GM12878 (cell line): ENCODE data around the gene DYNC2H1. TPM values are rescaled to one million over a fixed set of nuclear protein-coding genes. Genes with fewer than 3 reads are reported as not detected.

ENCODE experiments used
- ATAC-seq: fragments of 200-7000 bp; cut with Tn5 transposase; 3 replicates; pipeline ENCODE4 v1.9.1; 2020; ENCODE audit warnings: mild to moderate bottlenecking, moderate library complexity
- BruUV-seq: library from RNA; stranded (reverse); fragments of 400-500 nt; replicated peaks from 2 replicates; lab custom pipeline; 2021; lab: Mats Ljungman, UMichigan
- CTCF ChIA-PET: fragments of 300-600 bp; sonication (Branson Sonifier 250); formaldehyde crosslinking; extraction: SDS; loops from one replicate; lab custom pipeline; 2021; ENCODE audit warnings: inconsistent platforms; lab: Yijun Ruan, JAX
- POLR2A ChIA-PET: fragments of 350-600 bp; formaldehyde crosslinking; extraction: SDS; loops from one replicate; lab custom pipeline; 2021; ENCODE audit warnings: inconsistent platforms; lab: Charles Lee
- RAD21 ChIA-PET: fragments of 300-600 bp; sonication (Branson Sonifier 250); formaldehyde crosslinking; loops from one replicate; lab custom pipeline; 2023; ENCODE audit warnings: antibody characterized with exemption; ENCODE audit not compliant: unreplicated experiment; lab: Charles Lee
- SMC1A ChIA-PET: fragments of 300-600 bp; sonication (Branson Sonifier 250); formaldehyde crosslinking; loops from one replicate; lab custom pipeline; 2023; ENCODE audit not compliant: unreplicated experiment, uncharacterized antibody; lab: Charles Lee
- DNase-seq: peaks from one replicate; pipeline ENCODE4 v3.0.0-alpha.2; 2011; ENCODE audit warnings: low read depth, low spot score
- FAIRE-seq: peaks from 3 replicates; lab custom pipeline; 2011; peaks lifted over from hg19 to GRCh38; lab: Jason Lieb, UNC
- H2AFZ ChIP-seq: 2 replicates; pipeline ENCODE4 v1.6.0; 2011; ENCODE audit warnings: low read depth, low read length, control low read depth; ENCODE audit not compliant: control insufficient read depth
- H3K27ac ChIP-seq: 2 replicates; pipeline ENCODE4 v1.5.1; 2011; ENCODE audit warnings: control low read depth; ENCODE audit not compliant: control insufficient read depth, insufficient read depth
- H3K27me3 ChIP-seq, 2 experiments: replicated peaks in 1 of 2; 2 replicates each; pipeline versions ENCODE4 v1.6.0 to v1.6.1; 2011; ENCODE audit warnings: low read length in 1 of 2; ENCODE audit not compliant: control insufficient read depth in 2 of 2, insufficient read depth in 2 of 2
- H3K36me3 ChIP-seq, 2 experiments: 2 replicates each; pipeline ENCODE4 v1.5.1; 2011; ENCODE audit warnings: low read length in 1 of 2; ENCODE audit not compliant: control insufficient read depth in 2 of 2, insufficient read depth in 2 of 2
- H3K4me1 ChIP-seq: 2 replicates; pipeline ENCODE4 v1.6.1; 2011; ENCODE audit warnings: mild to moderate bottlenecking, low read length, moderate library complexity, mixed read lengths; ENCODE audit not compliant: control insufficient read depth, insufficient read depth
- H3K4me2 ChIP-seq: 2 replicates; pipeline ENCODE4 v1.6.0; 2011; ENCODE audit warnings: control low read depth; ENCODE audit not compliant: control insufficient read depth, insufficient read depth
- H3K4me3 ChIP-seq: fragments of 200-600 bp; sonication (generic); 2 replicates; pipeline ENCODE4 v1.5.1; 2016
- H3K79me2 ChIP-seq: 2 replicates; pipeline ENCODE4 v1.6.0; 2011; ENCODE audit warnings: low read length; ENCODE audit not compliant: control insufficient read depth, insufficient read depth
- H3K9ac ChIP-seq: 2 replicates; pipeline ENCODE4 v1.8.0; 2011; ENCODE audit warnings: low read length, control low read depth, mixed read lengths; ENCODE audit not compliant: control insufficient read depth, insufficient read depth
- H3K9me3 ChIP-seq: replicated peaks from 3 replicates; pipeline ENCODE4 v1.5.1; 2011; ENCODE audit warnings: mild to moderate bottlenecking, low read length; ENCODE audit not compliant: control insufficient read depth, insufficient read depth
- H4K20me1 ChIP-seq: 2 replicates; pipeline ENCODE4 v1.6.0; 2011; ENCODE audit not compliant: control insufficient read depth, insufficient read depth
- DPF2 ChIP-seq: fragments of 450-650 bp; IDR thresholded peaks from 2 replicates; pipeline ENCODE4 v1.6.1; 2017; ENCODE audit warnings: mild to moderate bottlenecking
- EGR1 ChIP-seq, 2 experiments: IDR thresholded peaks; 1 replicate in 1 of 2; 2 replicates in 1 of 2; pipeline ENCODE4 v1.6.1; 2011 to 2012; ENCODE audit warnings: low read depth in 2 of 2, low read length in 2 of 2, borderline replicate concordance in 1 of 2, mild to moderate bottlenecking in 1 of 2, moderate library complexity in 1 of 2
- ETV6 ChIP-seq, 2 experiments: fragments of 450-650 bp in 1 of 2; IDR thresholded peaks in 1 of 2; conservative IDR thresholded peaks in 1 of 2; 2 replicates each; pipeline ENCODE4 v1.6.1; 2014; ENCODE audit warnings: antibody characterized with exemption in 1 of 2, borderline replicate concordance in 1 of 2, low read depth in 1 of 2, mild to moderate bottlenecking in 1 of 2, moderate library complexity in 1 of 2
- EZH2 ChIP-seq: IDR thresholded peaks from 2 replicates; pipeline ENCODE4 v1.6.1; 2012; ENCODE audit warnings: low read depth, mild to moderate bottlenecking, control low read depth, inconsistent platforms, low read length, borderline replicate concordance; ENCODE audit not compliant: control insufficient read depth
- GATAD2B ChIP-seq: fragments of 450-650 bp; conservative IDR thresholded peaks from 2 replicates; pipeline ENCODE4 v1.6.1; 2017; ENCODE audit warnings: low read depth, mild to moderate bottlenecking, moderate library complexity
- HCFC1 ChIP-seq: fragments of 150-350 bp; IDR thresholded peaks from 2 replicates; pipeline ENCODE4 v1.6.1; 2014; ENCODE audit warnings: low read length
- KAT2A ChIP-seq: conservative IDR thresholded peaks from 2 replicates; pipeline ENCODE4 v1.6.1; 2011; ENCODE audit warnings: low read depth, low read length; ENCODE audit not compliant: control insufficient read depth
- MXI1 ChIP-seq: fragments of 150-350 bp; IDR thresholded peaks from 2 replicates; pipeline ENCODE4 v1.6.1; 2011; ENCODE audit warnings: low read depth, mild to moderate bottlenecking, inconsistent platforms, low read length, improper control_type of control experiment
- PML ChIP-seq: IDR thresholded peaks from 2 replicates; pipeline ENCODE4 v1.6.1; 2012; ENCODE audit warnings: low read length, inconsistent platforms
- RB1 ChIP-seq: fragments of 450-650 bp; formaldehyde crosslinking; IDR thresholded peaks from 2 replicates; pipeline ENCODE4 v1.6.1; 2017; ENCODE audit warnings: mild to moderate bottlenecking, borderline replicate concordance
- RELA ChIP-seq: fragments of 450-650 bp; IDR thresholded peaks from 2 replicates; pipeline ENCODE4 v1.8.0; 2014; ENCODE audit warnings: borderline replicate concordance; ENCODE audit not compliant: partially characterized antibody
- WGBS: methylation state at CpG from one replicate; pipeline ENCODE4 v1.1.6; 2016; ENCODE audit warnings: low lambda C conversion rate; ENCODE audit not compliant: insufficient replicate concordance, insufficient coverage; ENCODE audit errors: missing lambda C conversion rate; 5-methylcytosine and 5-hydroxymethylcytosine counted together
- in situ Hi-C: fragments of 300-500 bp; cut with MboI; formaldehyde crosslinking; loops from 9 replicates; pipeline ENCODE4 v1.14.3; 2018; ENCODE audit warnings: mixed read lengths
- intact Hi-C: fragments of 100-400 bp; cut with micrococcal nuclease; formaldehyde crosslinking; loops from one replicate; pipeline ENCODE4 v1.14.2; 2022; ENCODE audit not compliant: unreplicated experiment
- polyA plus RNA-seq, 11 experiments: library from polyadenylated mRNA; depleted of rRNA in 4 of 11; unstranded in 6 of 11; stranded (reverse) in 5 of 11; fragments of >200 nt; fragmentation: Nextera tagmentation in 4 of 11; fragmentation: Illumina TruSeq in 1 of 11; extraction: Ambion mirVana in 4 of 11; extraction: Trizol in 1 of 11; gene quantifications; 1 replicate in 1 of 11; 2 replicates in 10 of 11; pipeline versions ENCODE4 v1.2.1 to v1.2.3, GENCODE V29; 2011 to 2016; ENCODE audit warnings: inconsistent platforms in 2 of 11, missing spikeins in 2 of 11, low read depth in 1 of 11
- total RNA-seq, 4 experiments: library from RNA; depleted of rRNA in 3 of 4; stranded (reverse); fragments of >200 nt in 3 of 4; fragmentation: Illumina TruSeq in 1 of 4; extraction: Trizol in 1 of 4; gene quantifications; 2 replicates each; pipeline versions ENCODE4 v1.2.1 to v1.2.3, GENCODE V29; 2013 to 2021
- TF ChIP-seq, protein P1 (sequence below): fragments of 450-650 bp; IDR thresholded peaks from 2 replicates; pipeline ENCODE4 v1.6.1; 2017; ENCODE audit warnings: mild to moderate bottlenecking, moderate library complexity
- TF ChIP-seq, protein P2 (sequence below): fragments of 450-650 bp; IDR thresholded peaks from 2 replicates; pipeline ENCODE4 v1.6.1; 2016; ENCODE audit warnings: mild to moderate bottlenecking
- TF ChIP-seq, protein P3 (sequence below): fragments of 150-350 bp; IDR thresholded peaks from 2 replicates; pipeline ENCODE4 v1.6.1; 2016; ENCODE audit warnings: low read depth, low read length

Gene DYNC2H1
- total and polyA plus RNA-seq, 10 of the 15 experiments (the other 5 are each of a cell fraction or from before 2014, with no cell fraction given), result 0.12 to 3.9 (median 0.23) TPM; not detected in 2

DNA sequence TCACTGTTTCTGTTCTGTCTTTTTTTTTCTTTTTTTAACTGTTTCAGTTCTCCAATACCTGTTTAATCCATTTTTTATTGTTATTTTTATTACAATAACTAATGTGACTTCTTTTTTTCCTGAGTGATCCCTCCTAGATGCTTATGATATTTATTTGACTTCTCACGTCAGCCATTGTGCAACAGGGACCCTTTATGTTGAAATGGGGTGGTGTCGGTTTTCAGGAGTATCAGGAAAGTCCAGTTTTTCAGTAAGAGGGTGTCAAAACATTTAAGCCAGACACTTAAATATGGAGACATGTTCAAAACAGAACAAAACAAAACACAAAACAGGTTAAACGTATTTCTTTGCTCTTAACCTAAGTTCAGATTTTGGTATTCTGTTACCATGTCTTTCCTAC lies 418.8 kb downstream of the DYNC2H1 start (continued):
- TF ChIP-seq, protein P1, sequence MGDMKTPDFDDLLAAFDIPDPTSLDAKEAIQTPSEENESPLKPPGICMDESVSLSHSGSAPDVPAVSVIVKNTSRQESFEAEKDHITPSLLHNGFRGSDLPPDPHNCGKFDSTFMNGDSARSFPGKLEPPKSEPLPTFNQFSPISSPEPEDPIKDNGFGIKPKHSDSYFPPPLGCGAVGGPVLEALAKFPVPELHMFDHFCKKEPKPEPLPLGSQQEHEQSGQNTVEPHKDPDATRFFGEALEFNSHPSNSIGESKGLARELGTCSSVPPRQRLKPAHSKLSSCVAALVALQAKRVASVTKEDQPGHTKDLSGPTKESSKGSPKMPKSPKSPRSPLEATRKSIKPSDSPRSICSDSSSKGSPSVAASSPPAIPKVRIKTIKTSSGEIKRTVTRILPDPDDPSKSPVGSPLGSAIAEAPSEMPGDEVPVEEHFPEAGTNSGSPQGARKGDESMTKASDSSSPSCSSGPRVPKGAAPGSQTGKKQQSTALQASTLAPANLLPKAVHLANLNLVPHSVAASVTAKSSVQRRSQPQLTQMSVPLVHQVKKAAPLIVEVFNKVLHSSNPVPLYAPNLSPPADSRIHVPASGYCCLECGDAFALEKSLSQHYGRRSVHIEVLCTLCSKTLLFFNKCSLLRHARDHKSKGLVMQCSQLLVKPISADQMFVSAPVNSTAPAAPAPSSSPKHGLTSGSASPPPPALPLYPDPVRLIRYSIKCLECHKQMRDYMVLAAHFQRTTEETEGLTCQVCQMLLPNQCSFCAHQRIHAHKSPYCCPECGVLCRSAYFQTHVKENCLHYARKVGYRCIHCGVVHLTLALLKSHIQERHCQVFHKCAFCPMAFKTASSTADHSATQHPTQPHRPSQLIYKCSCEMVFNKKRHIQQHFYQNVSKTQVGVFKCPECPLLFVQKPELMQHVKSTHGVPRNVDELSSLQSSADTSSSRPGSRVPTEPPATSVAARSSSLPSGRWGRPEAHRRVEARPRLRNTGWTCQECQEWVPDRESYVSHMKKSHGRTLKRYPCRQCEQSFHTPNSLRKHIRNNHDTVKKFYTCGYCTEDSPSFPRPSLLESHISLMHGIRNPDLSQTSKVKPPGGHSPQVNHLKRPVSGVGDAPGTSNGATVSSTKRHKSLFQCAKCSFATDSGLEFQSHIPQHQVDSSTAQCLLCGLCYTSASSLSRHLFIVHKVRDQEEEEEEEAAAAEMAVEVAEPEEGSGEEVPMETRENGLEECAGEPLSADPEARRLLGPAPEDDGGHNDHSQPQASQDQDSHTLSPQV, result no peak
- TF ChIP-seq RB1, result no peak
- TF ChIP-seq DPF2, result no peak
- no peak for TF ChIP-seq PML

DNA sequence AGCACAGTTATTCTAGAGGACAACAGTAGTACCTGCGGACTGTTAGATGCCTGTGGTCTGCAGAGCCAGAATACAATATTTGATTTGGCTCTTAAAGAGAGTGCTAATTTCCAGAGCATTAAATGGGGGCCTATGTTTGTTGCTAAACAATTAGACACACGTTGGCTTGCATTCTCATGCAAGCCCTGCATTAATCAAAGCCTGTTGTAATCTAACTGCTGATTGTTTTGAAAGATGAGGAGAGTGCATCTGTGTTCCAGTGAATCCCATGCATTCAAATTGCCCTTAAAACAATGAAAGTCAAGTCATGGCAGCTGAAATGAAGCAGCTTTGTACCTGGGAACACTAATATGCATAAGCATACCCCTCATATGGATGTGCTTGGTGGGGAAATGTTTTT lies 419.4 kb downstream of the DYNC2H1 start:
- no peaks in the 10 kb centered on the region for H3K4me1 ChIP-seq
- ChIA-PET POLR2A (no interaction called here), CTCF (interaction anchor here (1.1 kb wide), 1 partner anchor 10 kb away, joined by 6 read pairs; no protein-coding TSS in a partner anchor), SMC1A (no interaction called here), RAD21 (no interaction called here)
- WGBS, result 0% methylated on average over 2 of the region's 2 CpGs
- in situ Hi-C loops, result no loop called here
- no peaks in the 10 kb centered on the region for H3K36me3 ChIP-seq
- no peak overlapping the region for H2AFZ ChIP-seq
- no peaks in the 10 kb centered on the region for H3K9me3 ChIP-seq
- DNase-seq (no peak), FAIRE-seq (no peak), ATAC-seq (no peak)
- H3K79me2 ChIP-seq, result no peaks in the 10 kb centered on the region
- BruUV-seq, result no TSS peak
- no peak overlapping the region for H3K4me2 ChIP-seq
- H3K9ac ChIP-seq, result no peak overlapping the region
- no peaks in the 10 kb centered on the region for H3K27me3 ChIP-seq
- H3K27ac ChIP-seq, result no peak overlapping the region
- intact Hi-C loops, result no loop called here
- H3K4me3 ChIP-seq, result no peak overlapping the region
- H4K20me1 ChIP-seq, result no peaks in the 10 kb centered on the region
- no peak for TF ChIP-seq PML
- no peak for TF ChIP-seq MXI1
- TF ChIP-seq RELA, result no peak
- no peak for TF ChIP-seq KAT2A
- TF ChIP-seq, protein P2, sequence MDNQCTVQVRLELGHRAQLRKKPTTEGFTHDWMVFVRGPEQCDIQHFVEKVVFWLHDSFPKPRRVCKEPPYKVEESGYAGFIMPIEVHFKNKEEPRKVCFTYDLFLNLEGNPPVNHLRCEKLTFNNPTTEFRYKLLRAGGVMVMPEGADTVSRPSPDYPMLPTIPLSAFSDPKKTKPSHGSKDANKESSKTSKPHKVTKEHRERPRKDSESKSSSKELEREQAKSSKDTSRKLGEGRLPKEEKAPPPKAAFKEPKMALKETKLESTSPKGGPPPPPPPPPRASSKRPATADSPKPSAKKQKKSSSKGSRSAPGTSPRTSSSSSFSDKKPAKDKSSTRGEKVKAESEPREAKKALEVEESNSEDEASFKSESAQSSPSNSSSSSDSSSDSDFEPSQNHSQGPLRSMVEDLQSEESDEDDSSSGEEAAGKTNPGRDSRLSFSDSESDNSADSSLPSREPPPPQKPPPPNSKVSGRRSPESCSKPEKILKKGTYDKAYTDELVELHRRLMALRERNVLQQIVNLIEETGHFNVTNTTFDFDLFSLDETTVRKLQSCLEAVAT, result no peak
- no peak for TF ChIP-seq GATAD2B
- TF ChIP-seq HCFC1, result no peak
- TF ChIP-seq ETV6 (conservative IDR thresholded peaks at IDR 0.05 in 1 of 2, IDR thresholded peaks at IDR 0.05 in 1 of 2; ENCODE audit: borderline replicate concordance in 1 of 2, low read depth in 1 of 2), result no peak
- TF ChIP-seq, protein P3, sequence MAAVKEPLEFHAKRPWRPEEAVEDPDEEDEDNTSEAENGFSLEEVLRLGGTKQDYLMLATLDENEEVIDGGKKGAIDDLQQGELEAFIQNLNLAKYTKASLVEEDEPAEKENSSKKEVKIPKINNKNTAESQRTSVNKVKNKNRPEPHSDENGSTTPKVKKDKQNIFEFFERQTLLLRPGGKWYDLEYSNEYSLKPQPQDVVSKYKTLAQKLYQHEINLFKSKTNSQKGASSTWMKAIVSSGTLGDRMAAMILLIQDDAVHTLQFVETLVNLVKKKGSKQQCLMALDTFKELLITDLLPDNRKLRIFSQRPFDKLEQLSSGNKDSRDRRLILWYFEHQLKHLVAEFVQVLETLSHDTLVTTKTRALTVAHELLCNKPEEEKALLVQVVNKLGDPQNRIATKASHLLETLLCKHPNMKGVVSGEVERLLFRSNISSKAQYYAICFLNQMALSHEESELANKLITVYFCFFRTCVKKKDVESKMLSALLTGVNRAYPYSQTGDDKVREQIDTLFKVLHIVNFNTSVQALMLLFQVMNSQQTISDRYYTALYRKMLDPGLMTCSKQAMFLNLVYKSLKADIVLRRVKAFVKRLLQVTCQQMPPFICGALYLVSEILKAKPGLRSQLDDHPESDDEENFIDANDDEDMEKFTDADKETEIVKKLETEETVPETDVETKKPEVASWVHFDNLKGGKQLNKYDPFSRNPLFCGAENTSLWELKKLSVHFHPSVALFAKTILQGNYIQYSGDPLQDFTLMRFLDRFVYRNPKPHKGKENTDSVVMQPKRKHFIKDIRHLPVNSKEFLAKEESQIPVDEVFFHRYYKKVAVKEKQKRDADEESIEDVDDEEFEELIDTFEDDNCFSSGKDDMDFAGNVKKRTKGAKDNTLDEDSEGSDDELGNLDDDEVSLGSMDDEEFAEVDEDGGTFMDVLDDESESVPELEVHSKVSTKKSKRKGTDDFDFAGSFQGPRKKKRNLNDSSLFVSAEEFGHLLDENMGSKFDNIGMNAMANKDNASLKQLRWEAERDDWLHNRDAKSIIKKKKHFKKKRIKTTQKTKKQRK, result no peak
- no peak for TF ChIP-seq EZH2
- TF ChIP-seq EGR1 (IDR thresholded peaks at IDR 0.05; ENCODE audit: borderline replicate concordance in 1 of 2, low read depth in 2 of 2, low read length in 2 of 2), result no peak
